Uterus (tissue), 2 donors: ENCODE measurements around the gene TCIRG1.

ENCODE experiments used
- CTCF ChIP-seq, 4 experiments: fragments of 200-600 bp in 2 of 4; fragments of 450-650 bp in 2 of 4; sonication (generic) in 2 of 4; IDR thresholded peaks; one replicate each; pipeline ENCODE4 v1.5.1; 2016 to 2019; ENCODE audit warnings: antibody characterized with exemption in 4 of 4, mild to moderate bottlenecking in 2 of 4, moderate library complexity in 1 of 4
- POLR2A ChIP-seq, 2 donors: fragments of 450-650 bp; IDR thresholded peaks; one replicate each; pipeline ENCODE4 v1.6.1; 2016; ENCODE audit warnings: antibody characterized with exemption in 2 of 2, mild to moderate bottlenecking in 1 of 2, moderate library complexity in 1 of 2

GRCh38 chr11:68012044-68012842, 26.6 kb upstream of the TCIRG1 start:
- TF ChIP-seq CTCF (IDR thresholded peaks at IDR 0.05) (no peak), POLR2A (IDR thresholded peaks at IDR 0.05) (no peak)
